B cell (primary cell): ENCODE measurements around the gene ABCG1. TPM values are rescaled to one million over a fixed set of nuclear protein-coding genes. Genes with fewer than 3 reads are reported as not detected.

Experiments
- ATAC-seq: fragments of 200-7000 bp; cut with Tn5 transposase; one replicate; pipeline ENCODE4 v1.10.0; 2021; ENCODE audit warnings: low read depth, mild to moderate bottlenecking, moderate number of reproducible peaks, moderate library complexity
- CTCF ChIA-PET: fragments of 350-600 bp; sonication (Branson Sonifier 250); formaldehyde crosslinking; loops from one replicate; lab custom pipeline; 2021; ENCODE audit warnings: antibody characterized with exemption, inconsistent platforms; lab: Charles Lee
- POLR2A ChIA-PET: fragments of 350-600 bp; sonication (Branson Sonifier 250); formaldehyde crosslinking; loops from one replicate; lab custom pipeline; 2021; ENCODE audit warnings: antibody characterized with exemption; lab: Charles Lee
- DNase-seq: peaks from one replicate; pipeline ENCODE4 v3.0.0; 2013
- H2AFZ ChIP-seq: 2 replicates; pipeline ENCODE4 v1.6.1; 2012; ENCODE audit warnings: mild to moderate bottlenecking, low read depth, low read length; ENCODE audit not compliant: insufficient read depth, poor library complexity, severe bottlenecking
- H3K27ac ChIP-seq, 2 donors: 1 replicate in 1 of 2; 2 replicates in 1 of 2; pipeline ENCODE4 v1.5.1; 2012 to 2013; ENCODE audit warnings: low read length in 2 of 2, mild to moderate bottlenecking in 2 of 2, moderate library complexity in 1 of 2
- H3K27me3 ChIP-seq, 4 experiments: fragments of 200-600 bp in 1 of 4; sonication (generic) in 1 of 4; replicated peaks in 1 of 4; 1 replicate in 2 of 4; 2 replicates in 2 of 4; pipeline versions ENCODE4 v1.6.1 to v1.7.0; 2013 to 2016; ENCODE audit warnings: low read length in 3 of 4, mild to moderate bottlenecking in 2 of 4, mixed read lengths in 1 of 4, moderate library complexity in 1 of 4; ENCODE audit not compliant: insufficient read depth in 4 of 4, control insufficient read depth in 3 of 4; ENCODE audit errors: control extremely low read depth in 1 of 4
- H3K36me3 ChIP-seq, 2 experiments: replicated peaks in 1 of 2; 1 replicate in 1 of 2; 2 replicates in 1 of 2; pipeline versions ENCODE4 v1.6.1 to v1.7.1; 2013; ENCODE audit warnings: low read length in 1 of 2; ENCODE audit not compliant: insufficient read depth in 2 of 2, control insufficient read depth in 1 of 2; ENCODE audit errors: control extremely low read depth in 1 of 2, extremely low read depth in 1 of 2
- H3K4me1 ChIP-seq, 2 donors: fragments of 200-600 bp in 1 of 2; sonication (generic) in 1 of 2; 1 replicate in 1 of 2; 2 replicates in 1 of 2; pipeline versions ENCODE4 v1.5.1 to v1.6.1; 2013 to 2017; ENCODE audit warnings: low read length in 2 of 2; ENCODE audit not compliant: control insufficient read depth in 2 of 2, insufficient read depth in 2 of 2
- H3K4me2 ChIP-seq: replicated peaks from 2 replicates; pipeline ENCODE3; 2012; ENCODE audit warnings: mild to moderate bottlenecking, low read depth, low read length; ENCODE audit not compliant: poor library complexity, severe bottlenecking
- H3K4me3 ChIP-seq, 5 experiments: fragments of 200-600 bp in 1 of 5; sonication (generic) in 1 of 5; 1 replicate in 3 of 5; 2 replicates in 2 of 5; pipeline versions ENCODE4 v1.5.1 to v1.7.0; 2011 to 2016; ENCODE audit warnings: low read length in 4 of 5, mild to moderate bottlenecking in 4 of 5, low read depth in 2 of 5, control low read depth in 1 of 5, moderate library complexity in 1 of 5; ENCODE audit not compliant: insufficient read depth in 1 of 5; ENCODE audit errors: control extremely low read depth in 1 of 5, extremely low read depth in 1 of 5
- H3K79me2 ChIP-seq: fragments of 200-600 bp; sonication (generic); one replicate; pipeline ENCODE4 v1.6.0; 2016; ENCODE audit warnings: low read length; ENCODE audit not compliant: control insufficient read depth, insufficient read depth
- H3K9ac ChIP-seq: fragments of 200-600 bp; sonication (generic); 2 replicates; pipeline ENCODE4 v1.6.1; 2017; ENCODE audit warnings: mild to moderate bottlenecking, low read length, moderate library complexity
- H3K9me3 ChIP-seq, 3 donors: one replicate each; pipeline versions ENCODE4 v1.6.1 to v1.7.1; 2013; ENCODE audit warnings: low read length in 2 of 3; ENCODE audit not compliant: control insufficient read depth in 2 of 3, insufficient read depth in 1 of 3; ENCODE audit errors: control extremely low read depth in 1 of 3
- H4K20me1 ChIP-seq: 2 replicates; pipeline ENCODE4 v1.6.0; 2012; ENCODE audit warnings: mild to moderate bottlenecking, low read length; ENCODE audit not compliant: insufficient read depth, control insufficient read depth, poor library complexity, severe bottlenecking
- H3K27ac Mint-ChIP-seq: one replicate; pipeline ENCODE4 v1.8.0; 2021; ENCODE audit warnings: mixed read lengths
- H3K27me3 Mint-ChIP-seq: one replicate; pipeline ENCODE4 v1.8.0; 2021; ENCODE audit warnings: mixed read lengths
- H3K4me1 Mint-ChIP-seq: one replicate; pipeline ENCODE4 v1.8.0; 2021; ENCODE audit warnings: mixed read lengths
- H3K4me3 Mint-ChIP-seq: one replicate; pipeline ENCODE4 v1.8.0; 2021; ENCODE audit warnings: mixed read lengths
- H3K9me3 Mint-ChIP-seq: one replicate; pipeline ENCODE4 v1.8.0; 2022; ENCODE audit warnings: mixed read lengths; ENCODE audit not compliant: insufficient read depth
- CTCF ChIP-seq: fragments of 200-600 bp; IDR thresholded peaks from one replicate; pipeline ENCODE4 v1.8.0; 2022; ENCODE audit warnings: antibody characterized with exemption, mild to moderate bottlenecking
- EZH2 ChIP-seq: IDR thresholded peaks from 2 replicates; pipeline ENCODE4 v1.6.1; 2012; ENCODE audit warnings: borderline replicate concordance, low read depth, mild to moderate bottlenecking, moderate library complexity, low read length; ENCODE audit not compliant: insufficient read depth, poor library complexity, severe bottlenecking
- whole genome bisulfite sequencing: methylation state at CpG from one replicate; pipeline ENCODE4 v1.1.5; 2013; ENCODE audit warnings: missing lambda C conversion rate; ENCODE audit not compliant: insufficient coverage; 5-methylcytosine and 5-hydroxymethylcytosine counted together
- intact Hi-C: fragments of 100-400 bp; cut with micrococcal nuclease; formaldehyde crosslinking; loops from one replicate; pipeline ENCODE4 v1.10.0; 2022
- polyA plus RNA-seq: library from polyadenylated mRNA; depleted of rRNA; stranded (reverse); fragments of >200 nt; gene quantifications from 2 replicates; pipeline ENCODE4 v1.2.3, GENCODE V29; 2012
- total RNA-seq, 2 donors: library from RNA; stranded (reverse); fragments of 120-200 nt in 1 of 2; gene quantifications; 1 replicate in 1 of 2; 2 replicates in 1 of 2; pipeline versions ENCODE4 v1.2.3 to v1.2.4, GENCODE V29; 2013 to 2022

ABCG1 gene
- total and polyA plus RNA-seq, 2 donors (not counting 1 experiment from before 2014, with no cell fraction given): 8.7 to 27.5 TPM

- Histone ChIP-seq H3K9me3 (no peaks in the 10 kb centered on the region), H3K4me2 (no peak overlapping the region), H3K4me1 (no peaks in the 10 kb centered on the region), H4K20me1 (no peaks in the 10 kb centered on the region), H3K9ac (no peak overlapping the region), H3K4me3 (no peak overlapping the region), H3K27me3 (no peaks in the 10 kb centered on the region), H3K79me2 (no peaks in the 10 kb centered on the region), H3K27ac (no peak overlapping the region), H2AFZ (no peak overlapping the region), H3K36me3 (peaks cover 0 to 39% of the 10 kb centered on the region in 2 experiments)
- no peak for DNase-seq
- H3K4me3 Mint-ChIP-seq: no peak overlapping the region
- TF ChIP-seq CTCF (no peak), EZH2 (no peak)
- POLR2A ChIA-PET: no interaction called here
- H3K9me3 Mint-ChIP-seq: no peaks in the 10 kb centered on the region
- ATAC-seq: no peak
- CTCF ChIA-PET: interaction anchor here (1.4 kb wide), 1 partner anchor 12 kb away, joined by 3 read pairs; no protein-coding TSS in a partner anchor
- 90% methylated on average over 9 of the region's 9 CpGs for WGBS
- H3K27ac Mint-ChIP-seq: peak overlapping the region; percentile 5
- no peaks in the 10 kb centered on the region for H3K4me1 Mint-ChIP-seq
- no peaks in the 10 kb centered on the region for H3K27me3 Mint-ChIP-seq
- intact Hi-C loops: no loop called here
Observed at GRCh38 chr21:42297377-42297776, 78.4 kb downstream of the ABCG1 start.

- 86% methylated on average over 6 of the region's 6 CpGs for WGBS
Observed at GRCh38 chr21:42298237-42298636, 79.3 kb downstream of the ABCG1 start.

More at GRCh38 chr21:42298237-42298636, 79.3 kb downstream of the ABCG1 start:
- peaks cover 2% of the 10 kb centered on the region for H3K4me1 Mint-ChIP-seq
- no peak for TF ChIP-seq CTCF
- no peak for TF ChIP-seq EZH2
- Histone ChIP-seq H3K4me2 (no peak overlapping the region), H3K9me3 (no peaks in the 10 kb centered on the region), H3K36me3 (peaks cover 0 to 30% of the 10 kb centered on the region in 2 experiments), H3K27me3 (no peaks in the 10 kb centered on the region), H3K4me1 (no peaks in the 10 kb centered on the region), H3K4me3 (no peak overlapping the region), H3K79me2 (no peaks in the 10 kb centered on the region), H2AFZ (no peak overlapping the region), H3K27ac (no peak overlapping the region), H3K9ac (no peak overlapping the region), H4K20me1 (no peaks in the 10 kb centered on the region)
- no peak overlapping the region for H3K27ac Mint-ChIP-seq
- ATAC-seq: no peak
- no peaks in the 10 kb centered on the region for H3K9me3 Mint-ChIP-seq
- DNase-seq: no peak
- ChIA-PET POLR2A (no interaction called here), CTCF (interaction anchor here (0.6 to 1.4 kb wide), 3 partner anchors 11 to 326 kb away, joined by 3 to 4 read pairs (median 4); no protein-coding TSS in a partner anchor)
- no peak overlapping the region for H3K4me3 Mint-ChIP-seq
- H3K27me3 Mint-ChIP-seq: no peaks in the 10 kb centered on the region
- intact Hi-C loops: no loop called here
